Activated naive CD4-positive, alpha-beta T cell treated with anti-CD3 and anti-CD28 coated beads, Interleukin-2, amount 50 U/mL, for 24 hours (primary cell): ENCODE results near the gene TNIP3.
A peak's percentile ranks its signal among the peaks of the same experiment; 100 is the strongest.
"Not testable (repeated sequence)": the region's sequence is repeated elsewhere in the genome, so short reads cannot be mapped to it uniquely, and the experiment has no call there.

Source experiments
- H3K27ac Mint-ChIP-seq: one replicate; pipeline ENCODE4 v1.8.0; 2021; ENCODE audit warnings: mild to moderate bottlenecking, mixed read lengths
- H3K27me3 Mint-ChIP-seq: one replicate; pipeline ENCODE4 v1.8.0; 2021; ENCODE audit warnings: mixed read lengths
- H3K36me3 Mint-ChIP-seq: one replicate; pipeline ENCODE4 v1.8.0; 2021; ENCODE audit warnings: mixed read lengths
- H3K4me1 Mint-ChIP-seq: one replicate; pipeline ENCODE4 v1.8.0; 2021; ENCODE audit warnings: mixed read lengths
- H3K4me3 Mint-ChIP-seq: one replicate; pipeline ENCODE4 v1.8.0; 2021; ENCODE audit warnings: mild to moderate bottlenecking, mixed read lengths
- H3K9me3 Mint-ChIP-seq: one replicate; pipeline ENCODE4 v1.8.0; 2021; ENCODE audit warnings: mixed read lengths

The TNIP3 gene

GRCh38 chr4:121164291-121164690 is at the start of gene TNIP3:
Gene TNIP3 (minus strand): TSS chr4:121164321. CDS start chr4:121164125, 196 bp downstream.
- H3K27me3 Mint-ChIP-seq: no peaks in the 10 kb centered on the region
- peaks cover 2% of the 10 kb centered on the region for H3K36me3 Mint-ChIP-seq
- peaks cover 3% of the 10 kb centered on the region for H3K9me3 Mint-ChIP-seq
- H3K4me1 Mint-ChIP-seq: peaks cover 58% of the 10 kb centered on the region
- H3K4me3 Mint-ChIP-seq: peak within 1 kb of the TSS; percentile 54
- H3K27ac Mint-ChIP-seq: peak within 1 kb of the TSS; percentile 26

- no peak overlapping the region for H3K27ac Mint-ChIP-seq
- H3K9me3 Mint-ChIP-seq: no peaks in the 10 kb centered on the region
- no peak overlapping the region for H3K4me3 Mint-ChIP-seq
- H3K4me1 Mint-ChIP-seq: peaks cover 31% of the 10 kb centered on the region
- H3K36me3 Mint-ChIP-seq: peaks cover 14% of the 10 kb centered on the region
- no peaks in the 10 kb centered on the region for H3K27me3 Mint-ChIP-seq
Observed at GRCh38 chr4:121212806-121213205, 48.7 kb upstream of the TNIP3 start.

GRCh38 chr4:121209171-121209570 is 45.0 kb upstream of the TNIP3 start:
- Mint-ChIP-seq H3K36me3 (peaks cover 15% of the 10 kb centered on the region), H3K27me3 (no peaks in the 10 kb centered on the region), H3K4me3 (no peak overlapping the region), H3K27ac (no peak overlapping the region), H3K4me1 (peaks cover 27% of the 10 kb centered on the region), H3K9me3 (peaks cover 6% of the 10 kb centered on the region)

GRCh38 chr4:121208244-121209007 is 44.3 kb upstream of the TNIP3 start:
- H3K36me3 Mint-ChIP-seq: peaks cover 13% of the 10 kb centered on the region
- H3K27me3 Mint-ChIP-seq: no peaks in the 10 kb centered on the region
- H3K4me3 Mint-ChIP-seq: no peak overlapping the region
- peaks cover 21% of the 10 kb centered on the region for H3K4me1 Mint-ChIP-seq
- H3K9me3 Mint-ChIP-seq: peaks cover 6% of the 10 kb centered on the region
- H3K27ac Mint-ChIP-seq: no peak overlapping the region

- peaks cover 26% of the 10 kb centered on the region for H3K4me1 Mint-ChIP-seq
- not testable (repeated sequence) for H3K27me3 Mint-ChIP-seq, H3K4me3 Mint-ChIP-seq, H3K9me3 Mint-ChIP-seq, H3K36me3 Mint-ChIP-seq, H3K27ac Mint-ChIP-seq
Observed at GRCh38 chr4:121205777-121206176, 41.7 kb upstream of the TNIP3 start.

- Mint-ChIP-seq H3K4me3 (peak overlapping the region; percentile 20), H3K36me3 (peaks cover under 1% of the 10 kb centered on the region), H3K27ac (peak overlapping the region; percentile 3), H3K27me3 (no peaks in the 10 kb centered on the region), H3K4me1 (peaks cover 41% of the 10 kb centered on the region), H3K9me3 (peaks cover 6% of the 10 kb centered on the region)
Observed at GRCh38 chr4:121200795-121201472, 36.8 kb upstream of the TNIP3 start.

GRCh38 chr4:121199742-121200561 is 35.8 kb upstream of the TNIP3 start:
- H3K4me3 Mint-ChIP-seq: peak overlapping the region; percentile 58
- peaks cover 33% of the 10 kb centered on the region for H3K4me1 Mint-ChIP-seq

GRCh38 chr4:121198251-121198650 is 34.1 kb upstream of the TNIP3 start:
- H3K4me3 Mint-ChIP-seq: no peak overlapping the region
- H3K4me1 Mint-ChIP-seq: peaks cover 34% of the 10 kb centered on the region

More at GRCh38 chr4:121199742-121200561, 35.8 kb upstream of the TNIP3 start:
- no peaks in the 10 kb centered on the region for H3K9me3 Mint-ChIP-seq
- H3K36me3 Mint-ChIP-seq: no peaks in the 10 kb centered on the region
- no peak overlapping the region for H3K27ac Mint-ChIP-seq
- H3K27me3 Mint-ChIP-seq: no peaks in the 10 kb centered on the region

GRCh38 chr4:121195649-121196048 is 31.5 kb upstream of the TNIP3 start:
- Mint-ChIP-seq H3K9me3 (no peaks in the 10 kb centered on the region), H3K4me1 (peaks cover 49% of the 10 kb centered on the region), H3K27ac (no peak overlapping the region)

More at GRCh38 chr4:121198251-121198650, 34.1 kb upstream of the TNIP3 start:
- H3K36me3 Mint-ChIP-seq: no peaks in the 10 kb centered on the region
- H3K27ac Mint-ChIP-seq: no peak overlapping the region
- no peaks in the 10 kb centered on the region for H3K9me3 Mint-ChIP-seq
- no peaks in the 10 kb centered on the region for H3K27me3 Mint-ChIP-seq

GRCh38 chr4:121192480-121192879 is 28.4 kb upstream of the TNIP3 start:
- Mint-ChIP-seq H3K4me3 (peak overlapping the region; percentile 66), H3K9me3 (no peaks in the 10 kb centered on the region), H3K4me1 (peaks cover 56% of the 10 kb centered on the region), H3K27ac (peak overlapping the region; percentile 67), H3K36me3 (no peaks in the 10 kb centered on the region), H3K27me3 (no peaks in the 10 kb centered on the region)

More at GRCh38 chr4:121195649-121196048, 31.5 kb upstream of the TNIP3 start:
- H3K36me3 Mint-ChIP-seq: no peaks in the 10 kb centered on the region
- H3K4me3 Mint-ChIP-seq: no peak overlapping the region
- no peaks in the 10 kb centered on the region for H3K27me3 Mint-ChIP-seq

GRCh38 chr4:121192013-121192412 is 27.9 kb upstream of the TNIP3 start:
- Mint-ChIP-seq H3K27me3 (no peaks in the 10 kb centered on the region), H3K36me3 (no peaks in the 10 kb centered on the region), H3K9me3 (no peaks in the 10 kb centered on the region), H3K27ac (peak overlapping the region; percentile 67), H3K4me3 (peak overlapping the region; percentile 66), H3K4me1 (peaks cover 61% of the 10 kb centered on the region)

GRCh38 chr4:121191361-121191760 is 27.2 kb upstream of the TNIP3 start:
- Mint-ChIP-seq H3K9me3 (no peaks in the 10 kb centered on the region), H3K4me1 (peaks cover 65% of the 10 kb centered on the region), H3K27ac (no peak overlapping the region), H3K36me3 (no peaks in the 10 kb centered on the region), H3K27me3 (no peaks in the 10 kb centered on the region), H3K4me3 (no peak overlapping the region)

GRCh38 chr4:121190389-121190788 is 26.3 kb upstream of the TNIP3 start:
- H3K27ac Mint-ChIP-seq: peak overlapping the region; percentile 71
- peaks cover 73% of the 10 kb centered on the region for H3K4me1 Mint-ChIP-seq
- no peaks in the 10 kb centered on the region for H3K9me3 Mint-ChIP-seq
- no peak overlapping the region for H3K4me3 Mint-ChIP-seq
- H3K36me3 Mint-ChIP-seq: no peaks in the 10 kb centered on the region
- H3K27me3 Mint-ChIP-seq: no peaks in the 10 kb centered on the region

GRCh38 chr4:121189326-121190215 is 25.4 kb upstream of the TNIP3 start:
- H3K4me1 Mint-ChIP-seq: peaks cover 77% of the 10 kb centered on the region
- H3K36me3 Mint-ChIP-seq: no peaks in the 10 kb centered on the region
- H3K27ac Mint-ChIP-seq: peak overlapping the region; percentile 81
- H3K27me3 Mint-ChIP-seq: no peaks in the 10 kb centered on the region
- H3K9me3 Mint-ChIP-seq: no peaks in the 10 kb centered on the region
- peak overlapping the region; percentile 75 for H3K4me3 Mint-ChIP-seq

- Mint-ChIP-seq H3K27ac (no peak overlapping the region), H3K4me3 (no peak overlapping the region)
Observed at GRCh38 chr4:121187206-121187605, 23.1 kb upstream of the TNIP3 start.

More at GRCh38 chr4:121187206-121187605, 23.1 kb upstream of the TNIP3 start:
- peaks cover 86% of the 10 kb centered on the region for H3K4me1 Mint-ChIP-seq
- no peaks in the 10 kb centered on the region for H3K27me3 Mint-ChIP-seq
- H3K36me3 Mint-ChIP-seq: no peaks in the 10 kb centered on the region
- no peaks in the 10 kb centered on the region for H3K9me3 Mint-ChIP-seq
